Endothelial cell of umbilical vein (primary cell): ENCODE results near the gene GINS3.

Experiments
- CTCF ChIP-seq, 2 donors: IDR thresholded peaks; 1 replicate in 1 of 2; 2 replicates in 1 of 2; pipeline ENCODE4 v1.5.1; 2011; ENCODE audit warnings: low read length in 2 of 2, mild to moderate bottlenecking in 2 of 2, moderate library complexity in 2 of 2, control low read depth in 1 of 2, inconsistent platforms in 1 of 2, low read depth in 1 of 2; ENCODE audit not compliant: insufficient read depth in 1 of 2; ENCODE audit errors: extremely low read depth in 1 of 2
- EZH2 ChIP-seq: IDR thresholded peaks from 2 replicates; pipeline ENCODE4 v1.6.1; 2012; ENCODE audit warnings: borderline replicate concordance, low read depth, mild to moderate bottlenecking, moderate library complexity, low read length, inconsistent platforms; ENCODE audit not compliant: severe bottlenecking
- JUN ChIP-seq: IDR thresholded peaks from 2 replicates; pipeline ENCODE4 v1.6.1; 2011; ENCODE audit warnings: borderline replicate concordance, low read depth; ENCODE audit not compliant: insufficient read length, insufficient read depth
- MAX ChIP-seq: IDR thresholded peaks from 2 replicates; pipeline ENCODE4 v1.6.1; 2011; ENCODE audit not compliant: insufficient read depth, insufficient read length
- MYC ChIP-seq: IDR thresholded peaks from one replicate; pipeline ENCODE4 v1.6.1; 2011; ENCODE audit warnings: mild to moderate bottlenecking, low read depth, low read length
- POLR2AphosphoS5 ChIP-seq: IDR thresholded peaks from 2 replicates; pipeline ENCODE4 v1.6.1; 2012; ENCODE audit warnings: low read depth, mild to moderate bottlenecking, control low read depth, low read length, moderate library complexity; ENCODE audit not compliant: insufficient read depth

- no peak for TF ChIP-seq CTCF (IDR thresholded peaks at IDR 0.05; ENCODE audit: extremely low read depth in 1 of 2, insufficient read depth in 1 of 2, low read depth in 1 of 2, low read length in 2 of 2)
- no peak for TF ChIP-seq MYC
- TF ChIP-seq POLR2AphosphoS5 = no peak
- no peak for TF ChIP-seq EZH2
- TF ChIP-seq MAX = no peak
- no peak for TF ChIP-seq JUN
These were observed 45.4 kb upstream of the GINS3 start for GRCh38 chr16:58346831-58347371.
